OCI-LY3 (cell line): ENCODE data around the gene SSC5D.

Experiments used
- H2AFZ ChIP-seq: fragments of 200-600, 300-600 bp; shearing (Covaris generic); 2 replicates; pipeline ENCODE4 v1.6.0; 2014; ENCODE audit warnings: antibody characterized with exemption, low read depth, low read length
- H3K27ac ChIP-seq: fragments of 200-600, 300-600 bp; sonication (generic); 2 replicates; pipeline ENCODE4 v1.5.1; 2014; ENCODE audit warnings: mild to moderate bottlenecking, low read length, moderate library complexity, mixed read lengths
- H3K27me3 ChIP-seq: fragments of 200-600, 300-600 bp; sonication (generic); 2 replicates; pipeline ENCODE4 v1.6.1; 2014; ENCODE audit warnings: low read depth, low read length, mixed read lengths
- H3K36me3 ChIP-seq: fragments of 200-600, 300-600 bp; sonication (generic); replicated peaks from 2 replicates; pipeline ENCODE3; 2014; ENCODE audit warnings: low read depth, low read length, mixed read lengths
- H3K4me1 ChIP-seq: fragments of 300-600, 200-600 bp; sonication (generic); 2 replicates; pipeline ENCODE4 v1.6.1; 2014; ENCODE audit warnings: low read length, mixed read lengths
- H3K4me2 ChIP-seq: fragments of 200-600, 300-600 bp; sonication (generic); 2 replicates; pipeline ENCODE4 v1.6.1; 2014; ENCODE audit warnings: low read length, mixed read lengths
- H3K4me3 ChIP-seq: fragments of 300-600, 200-600 bp; sonication (generic); 2 replicates; pipeline ENCODE4 v1.5.1; 2014; ENCODE audit warnings: antibody characterized with exemption, mild to moderate bottlenecking, low read length, moderate library complexity
- H3K79me2 ChIP-seq: fragments of 300-600, 200-600 bp; shearing (Covaris generic); 2 replicates; pipeline ENCODE4 v1.6.1; 2014; ENCODE audit warnings: mild to moderate bottlenecking, low read length, mixed read lengths
- H3K9ac ChIP-seq: fragments of 300-600, 200-600 bp; shearing (Covaris generic); 2 replicates; pipeline ENCODE4 v1.6.0; 2014; ENCODE audit warnings: mild to moderate bottlenecking, low read length, moderate library complexity
- H3K9me3 ChIP-seq: fragments of 200-600, 300-600 bp; shearing (Covaris generic); 2 replicates; pipeline ENCODE4 v1.6.1; 2014; ENCODE audit warnings: low read length, mixed read lengths; ENCODE audit not compliant: insufficient read depth
- H4K20me1 ChIP-seq: fragments of 200-600, 300-600 bp; sonication (generic); 2 replicates; pipeline ENCODE4 v1.6.1; 2016; ENCODE audit warnings: low read length, mixed read lengths; ENCODE audit not compliant: insufficient read depth
- CTCF ChIP-seq: fragments of 200-600, 300-600 bp; sonication (generic); IDR thresholded peaks from 2 replicates; pipeline ENCODE4 v1.5.1; 2014; ENCODE audit warnings: antibody characterized with exemption, low read length, low read depth
- EZH2phosphoT487 ChIP-seq: fragments of 200-600 bp; shearing (Covaris generic); IDR thresholded peaks from 2 replicates; pipeline ENCODE4 v1.6.1; 2018; ENCODE audit warnings: antibody characterized with exemption, mixed run types, low read depth

SSC5D gene

GRCh38 chr19:55477905-55478304 lies 10.3 kb upstream of the SSC5D start:
- Histone ChIP-seq H3K9me3 (no peaks in the 10 kb centered on the region), H3K27ac (no peak overlapping the region), H3K4me3 (peak overlapping the region; percentile 84), H3K79me2 (peaks cover 9% of the 10 kb centered on the region), H3K9ac (no peak overlapping the region), H3K36me3 (peaks cover 2% of the 10 kb centered on the region), H3K27me3 (no peaks in the 10 kb centered on the region), H3K4me2 (peak overlapping the region; percentile 67), H2AFZ (no peak overlapping the region), H4K20me1 (no peaks in the 10 kb centered on the region), H3K4me1 (peaks cover 10% of the 10 kb centered on the region)
- TF ChIP-seq EZH2phosphoT487 (no peak), CTCF (no peak)

GRCh38 chr19:55478364-55478763 lies 9.9 kb upstream of the SSC5D start:
- H4K20me1 ChIP-seq: no peaks in the 10 kb centered on the region
- H3K4me3 ChIP-seq: 0 out of 2 replicates have a peak overlapping the region, but pooled peaks have one; percentile 84
- no peaks in the 10 kb centered on the region for H3K27me3 ChIP-seq
- H3K27ac ChIP-seq: no peak overlapping the region
- H3K4me2 ChIP-seq: no peak overlapping the region
- peaks cover 9% of the 10 kb centered on the region for H3K79me2 ChIP-seq
- no peaks in the 10 kb centered on the region for H3K9me3 ChIP-seq
- H3K9ac ChIP-seq: no peak overlapping the region
- TF ChIP-seq EZH2phosphoT487 (no peak), CTCF (no peak)
- H2AFZ ChIP-seq: no peak overlapping the region
- peaks cover 10% of the 10 kb centered on the region for H3K4me1 ChIP-seq
- H3K36me3 ChIP-seq: peaks cover 5% of the 10 kb centered on the region

- Histone ChIP-seq H3K27ac (no peak overlapping the region), H3K36me3 (peaks cover 5% of the 10 kb centered on the region), H3K9ac (no peak overlapping the region), H3K4me3 (no peak overlapping the region), H3K27me3 (no peaks in the 10 kb centered on the region), H2AFZ (no peak overlapping the region), H3K4me2 (no peak overlapping the region), H3K79me2 (peaks cover 9% of the 10 kb centered on the region), H3K4me1 (peaks cover 10% of the 10 kb centered on the region), H4K20me1 (no peaks in the 10 kb centered on the region), H3K9me3 (no peaks in the 10 kb centered on the region)
- no peak for TF ChIP-seq CTCF
These were observed 9.2 kb upstream of the SSC5D start for GRCh38 chr19:55479045-55479444.

GRCh38 chr19:55479451-55480230 lies 8.6 kb upstream of the SSC5D start:
- Histone ChIP-seq H3K4me2 (no peak overlapping the region), H4K20me1 (no peaks in the 10 kb centered on the region), H3K9me3 (no peaks in the 10 kb centered on the region), H3K4me1 (peaks cover 15% of the 10 kb centered on the region), H3K9ac (no peak overlapping the region), H3K36me3 (peaks cover 5% of the 10 kb centered on the region), H3K4me3 (no peak overlapping the region), H2AFZ (no peak overlapping the region), H3K27me3 (no peaks in the 10 kb centered on the region), H3K27ac (no peak overlapping the region), H3K79me2 (peaks cover 9% of the 10 kb centered on the region)
- TF ChIP-seq EZH2phosphoT487 (no peak), CTCF (no peak)
